HG03039 (cell line): ENCODE results near the gene METRNL.

Source experiments
- ATAC-seq: cut with Tn5 transposase; IDR thresholded peaks from one replicate; pipeline ENCODE4 v1.9.1; 2021; ENCODE audit warnings: mild to moderate bottlenecking, moderate library complexity; ENCODE audit not compliant: unreplicated experiment

The METRNL gene

GRCh38 chr17:83103943-83104311, 24.5 kb downstream of the METRNL start:
- no peak for ATAC-seq

- ATAC-seq: no peak
These were observed 25.4 kb downstream of the METRNL start for GRCh38 chr17:83104577-83105505.

- no peak for ATAC-seq
These were observed 26.1 kb downstream of the METRNL start for GRCh38 chr17:83105512-83105911.

GRCh38 chr17:83106056-83106588, 26.7 kb downstream of the METRNL start:
- ATAC-seq: no peak

- ATAC-seq: no peak
These were observed 27.7 kb downstream of the METRNL start for GRCh38 chr17:83106913-83107655.

GRCh38 chr17:83107656-83108048, 28.2 kb downstream of the METRNL start:
- no peak for ATAC-seq

GRCh38 chr17:83108709-83109108, 29.3 kb downstream of the METRNL start:
- no peak for ATAC-seq

GRCh38 chr17:83109386-83109785, 30.0 kb downstream of the METRNL start:
- ATAC-seq: no peak

- ATAC-seq: no peak
These were observed 30.6 kb downstream of the METRNL start for GRCh38 chr17:83109793-83110645.

GRCh38 chr17:83110735-83111134, 31.3 kb downstream of the METRNL start:
- ATAC-seq: no peak

- ATAC-seq: no peak
These were observed 32.3 kb downstream of the METRNL start for GRCh38 chr17:83111516-83112282.

GRCh38 chr17:83113381-83113780, 34.0 kb downstream of the METRNL start:
- no peak for ATAC-seq

GRCh38 chr17:83113792-83114191, 34.4 kb downstream of the METRNL start:
- no peak for ATAC-seq

- no peak for ATAC-seq
These were observed 35.3 kb downstream of the METRNL start for GRCh38 chr17:83114706-83115105.

GRCh38 chr17:83115202-83115651, 35.8 kb downstream of the METRNL start:
- ATAC-seq: no peak

- ATAC-seq: no peak
These were observed 36.4 kb downstream of the METRNL start for GRCh38 chr17:83115832-83116231.

- no peak for ATAC-seq
These were observed 36.9 kb downstream of the METRNL start for GRCh38 chr17:83116311-83116771.

GRCh38 chr17:83116783-83117555, 37.6 kb downstream of the METRNL start:
- no peak for ATAC-seq

GRCh38 chr17:83117583-83117982, 38.2 kb downstream of the METRNL start:
- ATAC-seq: no peak
